Natural killer cell (primary cell): ENCODE data around the gene FAM43A. TPM values are rescaled to one million over a fixed set of nuclear protein-coding genes. Genes with fewer than 3 reads are reported as not detected.

ENCODE experiments used
- ATAC-seq, 3 donors: fragments of 150-1000 bp in 2 of 3; fragments of 200-7000 bp in 1 of 3; cut with Tn5 transposase; 1 replicate in 1 of 3; 2 replicates in 2 of 3; pipeline ENCODE4 v1.10.0; 2021; ENCODE audit warnings: mild to moderate bottlenecking in 2 of 3, moderate library complexity in 2 of 3
- DNase-seq, 2 donors: peaks; one replicate each; pipeline versions ENCODE4 v3.0.0 to v3.0.0-alpha.2; 2013 to 2021; ENCODE audit warnings: mixed read lengths in 1 of 2
- H3K27ac ChIP-seq: one replicate; pipeline ENCODE4 v1.5.1; 2013; ENCODE audit warnings: mild to moderate bottlenecking, low read length
- H3K27me3 ChIP-seq: one replicate; pipeline ENCODE4 v1.6.1; 2013; ENCODE audit warnings: low read length; ENCODE audit not compliant: control insufficient read depth, insufficient read depth
- H3K36me3 ChIP-seq: one replicate; pipeline ENCODE4 v1.6.1; 2013; ENCODE audit warnings: low read length; ENCODE audit not compliant: control insufficient read depth, insufficient read depth
- H3K4me1 ChIP-seq: one replicate; pipeline ENCODE4 v1.6.1; 2013; ENCODE audit warnings: low read length; ENCODE audit not compliant: control insufficient read depth, insufficient read depth
- H3K4me3 ChIP-seq: one replicate; pipeline ENCODE4 v1.5.1; 2013; ENCODE audit warnings: low read length
- H3K9me3 ChIP-seq: one replicate; pipeline ENCODE4 v1.6.1; 2013; ENCODE audit warnings: low read length; ENCODE audit not compliant: control insufficient read depth, insufficient read depth
- H3K27ac Mint-ChIP-seq, 2 donors: one replicate each; pipeline ENCODE4 v1.8.0; 2022; ENCODE audit warnings: mild to moderate bottlenecking in 2 of 2, mixed read lengths in 2 of 2, moderate library complexity in 1 of 2
- H3K27me3 Mint-ChIP-seq, 2 donors: one replicate each; pipeline ENCODE4 v1.8.0; 2022; ENCODE audit warnings: low read depth in 2 of 2, mixed read lengths in 2 of 2
- H3K36me3 Mint-ChIP-seq: one replicate; pipeline ENCODE4 v1.8.0; 2022; ENCODE audit warnings: mixed read lengths
- H3K4me1 Mint-ChIP-seq, 2 donors: one replicate each; pipeline ENCODE4 v1.8.0; 2022; ENCODE audit warnings: mixed read lengths in 2 of 2
- H3K4me3 Mint-ChIP-seq: one replicate; pipeline ENCODE4 v1.8.0; 2022; ENCODE audit warnings: mild to moderate bottlenecking, moderate library complexity, mixed read lengths
- H3K9me3 Mint-ChIP-seq, 2 donors: one replicate each; pipeline ENCODE4 v1.8.0; 2022; ENCODE audit warnings: mixed read lengths in 2 of 2
- CTCF ChIP-seq: fragments of 200-600 bp; IDR thresholded peaks from one replicate; pipeline ENCODE4 v1.8.0; 2022; ENCODE audit warnings: antibody characterized with exemption
- WGBS: methylation state at CpG from one replicate; pipeline ENCODE4 v1.1.7; 2013; ENCODE audit warnings: missing lambda C conversion rate; ENCODE audit not compliant: insufficient coverage; 5-methylcytosine and 5-hydroxymethylcytosine counted together
- intact Hi-C: fragments of 100-400 bp; cut with micrococcal nuclease; formaldehyde crosslinking; loops from one replicate; pipeline ENCODE4 v1.14.2; 2022
- total RNA-seq, 4 donors: library from RNA; stranded (reverse); fragments of 120-200 nt in 1 of 4; gene quantifications; one replicate each; pipeline versions ENCODE4 v1.2.3 to v1.2.4, GENCODE V29; 2013 to 2022

Gene FAM43A
- total RNA-seq, 3 donors from 2014 or later (not counting 1 experiment from before 2014, with no cell fraction given), result 13.2 to 35.2 (median 21.6) TPM

DNA sequence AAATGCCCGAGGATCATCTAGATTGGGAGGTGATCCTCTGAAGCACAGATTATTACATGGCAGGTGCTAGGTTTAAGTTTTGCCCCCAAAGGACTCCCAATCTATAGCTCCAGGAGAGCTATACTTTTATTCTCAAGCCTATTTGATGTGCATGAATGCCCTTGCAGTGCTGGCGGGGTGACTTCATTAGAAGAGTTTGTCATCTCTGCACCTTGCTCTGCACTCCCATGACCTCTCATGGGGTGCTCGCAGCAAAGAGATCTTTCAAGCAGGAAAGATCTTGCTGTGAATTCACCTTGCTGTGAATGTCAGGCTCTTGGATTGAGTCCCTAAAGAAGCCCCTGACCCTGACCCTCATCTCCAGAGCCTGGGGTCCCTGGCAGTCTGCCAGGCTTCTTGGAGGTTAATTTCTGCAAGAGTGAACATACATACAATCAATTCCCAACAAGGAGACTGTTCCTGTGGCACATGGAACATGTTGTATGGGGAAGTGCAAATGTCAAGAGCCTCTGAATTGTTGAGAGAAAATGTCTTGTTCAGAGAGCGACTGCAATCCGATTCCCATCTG, 45.9 kb downstream of the FAM43A start:
- H3K4me1 ChIP-seq, result peaks cover 9% of the 10 kb centered on the region
- H3K27ac Mint-ChIP-seq, result no peak overlapping the region
- H3K4me1 Mint-ChIP-seq, result no peaks in the 10 kb centered on the region
- no peak for DNase-seq
- no peak for TF ChIP-seq CTCF
- H3K4me3 Mint-ChIP-seq, result no peak overlapping the region
- H3K9me3 Mint-ChIP-seq, result peaks cover 2% of the 10 kb centered on the region in 2 donors
- intact Hi-C loops, result no loop called here
- H3K36me3 Mint-ChIP-seq, result no peaks in the 10 kb centered on the region
- no peaks in the 10 kb centered on the region for H3K27me3 ChIP-seq
- no peak for ATAC-seq
- no peak overlapping the region for H3K27ac ChIP-seq
- H3K4me3 ChIP-seq, result no peak overlapping the region
- WGBS, result 88% methylated on average over 5 of the region's 5 CpGs
- no peaks in the 10 kb centered on the region for H3K9me3 ChIP-seq
- H3K27me3 Mint-ChIP-seq, result peaks cover 6 to 9% of the 10 kb centered on the region in 2 donors
- H3K36me3 ChIP-seq, result no peaks in the 10 kb centered on the region

GRCh38 chr3:194732617-194733016, 46.9 kb downstream of the FAM43A start:
- peaks cover 2% of the 10 kb centered on the region in 2 donors for H3K9me3 Mint-ChIP-seq
- H3K4me3 Mint-ChIP-seq, result no peak overlapping the region
- no peak for TF ChIP-seq CTCF
- no peaks in the 10 kb centered on the region for H3K36me3 Mint-ChIP-seq
- Histone ChIP-seq H3K4me3 (no peak overlapping the region), H3K36me3 (no peaks in the 10 kb centered on the region), H3K4me1 (peaks cover 14% of the 10 kb centered on the region), H3K27me3 (no peaks in the 10 kb centered on the region), H3K27ac (no peak overlapping the region), H3K9me3 (no peaks in the 10 kb centered on the region)
- ATAC-seq (no peak), DNase-seq (no peak)
- H3K27me3 Mint-ChIP-seq, result peaks cover 6 to 9% of the 10 kb centered on the region in 2 donors
- no peaks in the 10 kb centered on the region for H3K4me1 Mint-ChIP-seq
- intact Hi-C loops, result no loop called here
- H3K27ac Mint-ChIP-seq, result no peak overlapping the region
- WGBS, result 61% methylated on average over 4 of the region's 4 CpGs

GRCh38 chr3:194736277-194736895, 50.7 kb downstream of the FAM43A start:
- H3K27ac ChIP-seq, result peak overlapping the region; percentile 46
- Mint-ChIP-seq H3K9me3 (peaks cover 2% of the 10 kb centered on the region in 2 donors), H3K4me1 (no peaks in the 10 kb centered on the region), H3K27me3 (peaks cover 6 to 8% of the 10 kb centered on the region in 2 donors), H3K27ac (no peak overlapping the region), H3K4me3 (no peak overlapping the region), H3K36me3 (no peaks in the 10 kb centered on the region)
- no peaks in the 10 kb centered on the region for H3K9me3 ChIP-seq
- 10% methylated on average over 6 of the region's 6 CpGs for WGBS
- no peak overlapping the region for H3K4me3 ChIP-seq
- no peaks in the 10 kb centered on the region for H3K27me3 ChIP-seq
- intact Hi-C loops, result no loop called here
- TF ChIP-seq CTCF, result no peak
- H3K4me1 ChIP-seq, result peaks cover 14% of the 10 kb centered on the region
- no peaks in the 10 kb centered on the region for H3K36me3 ChIP-seq
- peak; percentile 21 to 44 (median 34) for ATAC-seq
- no peak for DNase-seq
